Esophagus (tissue), 2 donors: ENCODE measurements around the gene GUCA1A. TPM values are rescaled to one million over a fixed set of nuclear protein-coding genes. Genes with fewer than 3 reads are reported as not detected.
"Not testable (repeated sequence)": the region's sequence is repeated elsewhere in the genome, so short reads cannot be mapped to it uniquely, and the experiment has no call there.

Experiments
- H3K27ac ChIP-seq, 2 donors: one replicate each; pipeline ENCODE4 v1.5.1; 2013; ENCODE audit warnings: low read depth in 2 of 2, mild to moderate bottlenecking in 2 of 2, inconsistent platforms in 1 of 2, low read length in 1 of 2, moderate library complexity in 1 of 2
- H3K27me3 ChIP-seq, 2 donors: one replicate each; pipeline ENCODE4 v1.6.1; 2013; ENCODE audit warnings: low read length in 2 of 2, control low read depth in 1 of 2, mild to moderate bottlenecking in 1 of 2; ENCODE audit not compliant: insufficient read depth in 2 of 2, control insufficient read depth in 1 of 2
- H3K36me3 ChIP-seq, 2 donors: one replicate each; pipeline ENCODE4 v1.6.1; 2013; ENCODE audit warnings: low read length in 1 of 2; ENCODE audit not compliant: control insufficient read depth in 2 of 2, insufficient read depth in 2 of 2
- H3K4me1 ChIP-seq, 2 donors: one replicate each; pipeline ENCODE4 v1.6.1; 2013; ENCODE audit warnings: low read length in 1 of 2; ENCODE audit not compliant: control insufficient read depth in 2 of 2, insufficient read depth in 2 of 2
- H3K4me3 ChIP-seq, 2 donors: one replicate each; pipeline ENCODE4 v1.5.1; 2013; ENCODE audit warnings: low read length in 2 of 2, mild to moderate bottlenecking in 2 of 2, low read depth in 1 of 2, moderate library complexity in 1 of 2
- H3K9me3 ChIP-seq, 2 donors: one replicate each; pipeline ENCODE4 v1.6.1; 2013; ENCODE audit warnings: mild to moderate bottlenecking in 2 of 2, low read depth in 1 of 2, low read length in 1 of 2, moderate library complexity in 1 of 2; ENCODE audit not compliant: control insufficient read depth in 2 of 2, insufficient read depth in 1 of 2
- WGBS, 2 donors: extraction: QIAGEN DNeasy Blood & Tissue Kit; methylation state at CpG; one replicate each; pipeline ENCODE4 v1.1.7; 2013; 5-methylcytosine and 5-hydroxymethylcytosine counted together
- polyA plus RNA-seq, 2 donors: library from polyadenylated mRNA; stranded (reverse); fragments of 200-250 nt; gene quantifications; one replicate each; pipeline ENCODE4 v1.2.3, GENCODE V29; 2013
- donor health status: healthy with polysubstance abuse.
- donor health status: Bipolar disorder and iron deficiency.

Gene GUCA1A
- polyA plus RNA-seq, 2 donors, result not detected

- 58 to 67% methylated on average over 3 of the region's 3 CpGs for WGBS, 2 donors
- Histone ChIP-seq H3K27ac (no peak overlapping the region), H3K9me3 (no peaks in the 10 kb centered on the region), H3K4me3 (no peak overlapping the region), H3K4me1 (peaks cover 0 to 3% of the 10 kb centered on the region in 2 donors), H3K36me3 (peaks cover 6 to 10% of the 10 kb centered on the region in 2 donors), H3K27me3 (no peaks in the 10 kb centered on the region)
These were observed 39.3 kb downstream of the GUCA1A start for GRCh38 chr6:42212442-42212841.

GRCh38 chr6:42216495-42216894 is 43.3 kb downstream of the GUCA1A start:
- H3K36me3 ChIP-seq, H3K9me3 ChIP-seq, H3K27ac ChIP-seq, H3K27me3 ChIP-seq, H3K4me1 ChIP-seq: not testable (repeated sequence)
- peak overlapping the region; percentile 29 to 94 for H3K4me3 ChIP-seq
- WGBS, 2 donors, result 77 to 81% methylated on average over 18 of the region's 18 CpGs

GRCh38 chr6:42217157-42217518 is 44.0 kb downstream of the GUCA1A start:
- peak overlapping the region; percentile 61 to 94 for H3K4me3 ChIP-seq
- no peaks in the 10 kb centered on the region for H3K27me3 ChIP-seq
- peaks cover 0 to 3% of the 10 kb centered on the region in 2 donors for H3K36me3 ChIP-seq
- H3K4me1 ChIP-seq, result peaks cover 0 to 9% of the 10 kb centered on the region in 2 donors
- WGBS, 2 donors, result 2 to 3% methylated on average over 5 of the region's 5 CpGs
- peak overlapping the region in 1 of 2 donors; percentile 86 for H3K27ac ChIP-seq
- no peaks in the 10 kb centered on the region for H3K9me3 ChIP-seq

GRCh38 chr6:42217519-42218367 is 44.6 kb downstream of the GUCA1A start, which contains the start of gene MRPS10:
Gene MRPS10 (minus strand): TSS chr6:42217861. CDS start chr6:42217849, 12 bp downstream.
- 10 to 11% methylated on average over 29 of the region's 29 CpGs for WGBS, 2 donors
- peak within 1 kb of the TSS; percentile 86 to 91 for H3K27ac ChIP-seq
- H3K36me3 ChIP-seq, result peaks cover 0 to 3% of the 10 kb centered on the region in 2 donors
- peak within 1 kb of the TSS; percentile 61 to 94 for H3K4me3 ChIP-seq
- H3K4me1 ChIP-seq, result peaks cover 0 to 9% of the 10 kb centered on the region in 2 donors
- no peaks in the 10 kb centered on the region for H3K9me3 ChIP-seq
- H3K27me3 ChIP-seq, result no peaks in the 10 kb centered on the region

- 69 to 71% methylated on average over 6 of the region's 6 CpGs for WGBS, 2 donors
- Histone ChIP-seq H3K9me3 (no peaks in the 10 kb centered on the region), H3K27ac (peak overlapping the region; percentile 21 to 33), H3K27me3 (no peaks in the 10 kb centered on the region), H3K36me3 (peaks cover 0 to 3% of the 10 kb centered on the region in 2 donors), H3K4me3 (no peak overlapping the region), H3K4me1 (peaks cover 0 to 9% of the 10 kb centered on the region in 2 donors)
These were observed 47.6 kb downstream of the GUCA1A start for GRCh38 chr6:42220807-42221206.

- WGBS, 2 donors, result 56 to 68% methylated on average over 4 of the region's 4 CpGs
- Histone ChIP-seq H3K36me3 (peaks cover 0 to under 1% of the 10 kb centered on the region in 2 donors), H3K4me3 (no peak overlapping the region), H3K9me3 (no peaks in the 10 kb centered on the region), H3K4me1 (peaks cover 0 to 7% of the 10 kb centered on the region in 2 donors), H3K27me3 (no peaks in the 10 kb centered on the region), H3K27ac (peak overlapping the region; percentile 47 to 50)
These were observed 48.4 kb downstream of the GUCA1A start for GRCh38 chr6:42221546-42221945.

- no peak overlapping the region for H3K4me3 ChIP-seq
- H3K9me3 ChIP-seq, result no peaks in the 10 kb centered on the region
- WGBS, 2 donors, result 74 to 84% methylated on average over 7 of the region's 7 CpGs
- H3K27ac ChIP-seq, result peak overlapping the region in 1 of 2 donors; percentile 37
- H3K27me3 ChIP-seq, result no peaks in the 10 kb centered on the region
- no peaks in the 10 kb centered on the region for H3K36me3 ChIP-seq
- peaks cover 0 to 6% of the 10 kb centered on the region in 2 donors for H3K4me1 ChIP-seq
These were observed 49.3 kb downstream of the GUCA1A start for GRCh38 chr6:42222448-42222847.

- Histone ChIP-seq H3K27ac (peak overlapping the region; percentile 58 to 84), H3K27me3 (no peaks in the 10 kb centered on the region), H3K4me1 (peaks cover 0 to 9% of the 10 kb centered on the region in 2 donors), H3K4me3 (no peak overlapping the region), H3K36me3 (peaks cover 0 to 7% of the 10 kb centered on the region in 2 donors), H3K9me3 (no peaks in the 10 kb centered on the region)
- WGBS, 2 donors, result 36 to 59% methylated on average over 12 of the region's 12 CpGs
These were observed 51.3 kb downstream of the GUCA1A start for GRCh38 chr6:42224222-42225028.

GRCh38 chr6:42225029-42225339 is 51.8 kb downstream of the GUCA1A start:
- no peaks in the 10 kb centered on the region for H3K27me3 ChIP-seq
- peaks cover 0 to 9% of the 10 kb centered on the region in 2 donors for H3K4me1 ChIP-seq
- no peak overlapping the region for H3K27ac ChIP-seq
- H3K36me3 ChIP-seq, result peaks cover 0 to 7% of the 10 kb centered on the region in 2 donors
- H3K4me3 ChIP-seq, result no peak overlapping the region
- H3K9me3 ChIP-seq, result no peaks in the 10 kb centered on the region
